ENCODE results near the gene PGAP6. TPM values are rescaled to one million over a fixed set of nuclear protein-coding genes. Genes with fewer than 3 reads are reported as not detected.
A peak's percentile ranks its signal among the peaks of the same experiment; 100 is the strongest.
"Not testable (repeated sequence)": the region's sequence is repeated elsewhere in the genome, so short reads cannot be mapped to it uniquely, and the experiment has no call there.

Gene PGAP6
- total RNA-seq, 3 donors from 2014 or later = 33.4 to 39.1 (median 34.0) TPM

DNA sequence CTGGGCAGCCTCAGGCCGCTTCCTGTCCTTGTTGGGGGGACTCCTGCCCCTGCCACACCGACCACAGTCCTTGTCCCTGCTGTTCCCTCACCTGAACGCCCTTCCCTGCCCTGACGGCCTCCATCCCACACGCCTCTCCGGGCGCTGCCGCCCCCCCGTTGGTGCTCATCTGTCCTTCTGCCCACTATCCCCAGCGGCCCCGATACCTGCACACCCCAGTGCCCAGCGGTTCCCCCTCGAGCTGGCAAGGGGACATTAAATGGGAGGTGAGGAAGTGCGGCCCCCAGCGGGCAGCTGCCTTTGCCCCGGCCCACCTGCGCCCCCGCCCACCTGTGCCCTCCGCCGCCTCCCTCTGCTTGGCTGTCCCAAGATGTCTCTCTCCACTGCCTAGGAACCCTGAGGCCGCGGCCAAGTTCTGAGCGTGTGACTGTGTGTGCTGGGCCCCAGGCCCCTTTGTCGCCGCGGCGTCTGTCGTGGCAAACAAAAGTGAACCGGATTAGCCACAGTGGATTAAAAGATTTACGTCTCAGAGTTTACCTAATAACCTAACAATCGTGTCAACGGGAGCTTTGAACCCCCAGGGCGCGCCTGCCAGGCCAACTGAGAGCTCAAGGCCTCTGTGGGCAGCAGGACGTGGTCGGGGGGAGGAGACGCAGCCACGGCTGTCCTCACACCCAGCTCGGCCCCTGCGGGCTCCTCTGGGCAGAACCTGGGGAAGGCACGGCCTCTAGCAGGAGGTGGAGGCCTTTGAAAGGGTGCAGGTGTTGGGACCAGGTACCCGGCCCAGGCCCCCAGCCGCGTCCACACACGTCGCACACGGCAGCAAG is 21.7 kb downstream of the PGAP6 start:
- Mint-ChIP-seq H3K27me3 (ENCODE audit: low read depth) (peaks cover 8% of the 10 kb centered on the region), H3K4me1 (ENCODE audit: low read depth) (peaks cover 13% of the 10 kb centered on the region), H3K4me3 (no peak overlapping the region), H3K36me3 (ENCODE audit: insufficient read depth) (no peaks in the 10 kb centered on the region), H3K9me3 (no peaks in the 10 kb centered on the region)
- no peak for ATAC-seq
- DNase-seq = no peak

- H3K27me3 Mint-ChIP-seq (ENCODE audit: low read depth) = peaks cover 7% of the 10 kb centered on the region
- H3K36me3 Mint-ChIP-seq (ENCODE audit: insufficient read depth) = no peaks in the 10 kb centered on the region
- H3K4me1 Mint-ChIP-seq (ENCODE audit: low read depth) = peaks cover 21% of the 10 kb centered on the region
- DNase-seq (no peak), ATAC-seq (no peak)
- H3K4me3 Mint-ChIP-seq = no peak overlapping the region
- H3K9me3 Mint-ChIP-seq = no peaks in the 10 kb centered on the region
Measured at GRCh38 chr16:359067-359763, 22.6 kb downstream of the PGAP6 start.

- DNase-seq (no peak), ATAC-seq (no peak)
- H3K9me3 Mint-ChIP-seq = no peaks in the 10 kb centered on the region
- peaks cover 26% of the 10 kb centered on the region for H3K4me1 Mint-ChIP-seq (ENCODE audit: low read depth)
- H3K36me3 Mint-ChIP-seq (ENCODE audit: insufficient read depth) = no peaks in the 10 kb centered on the region
- H3K27me3 Mint-ChIP-seq (ENCODE audit: low read depth) = no peaks in the 10 kb centered on the region
- no peak overlapping the region for H3K4me3 Mint-ChIP-seq
Measured at GRCh38 chr16:356741-357140, 25.0 kb downstream of the PGAP6 start.

GRCh38 chr16:354971-355461 is 26.8 kb downstream of the PGAP6 start:
- ATAC-seq (no peak), DNase-seq (no peak)
- Mint-ChIP-seq H3K4me3 (peak overlapping the region; percentile 69), H3K27me3 (ENCODE audit: low read depth) (no peaks in the 10 kb centered on the region), H3K36me3 (ENCODE audit: insufficient read depth) (peaks cover 4% of the 10 kb centered on the region), H3K4me1 (ENCODE audit: low read depth) (peaks cover 38% of the 10 kb centered on the region), H3K9me3 (no peaks in the 10 kb centered on the region)

DNA sequence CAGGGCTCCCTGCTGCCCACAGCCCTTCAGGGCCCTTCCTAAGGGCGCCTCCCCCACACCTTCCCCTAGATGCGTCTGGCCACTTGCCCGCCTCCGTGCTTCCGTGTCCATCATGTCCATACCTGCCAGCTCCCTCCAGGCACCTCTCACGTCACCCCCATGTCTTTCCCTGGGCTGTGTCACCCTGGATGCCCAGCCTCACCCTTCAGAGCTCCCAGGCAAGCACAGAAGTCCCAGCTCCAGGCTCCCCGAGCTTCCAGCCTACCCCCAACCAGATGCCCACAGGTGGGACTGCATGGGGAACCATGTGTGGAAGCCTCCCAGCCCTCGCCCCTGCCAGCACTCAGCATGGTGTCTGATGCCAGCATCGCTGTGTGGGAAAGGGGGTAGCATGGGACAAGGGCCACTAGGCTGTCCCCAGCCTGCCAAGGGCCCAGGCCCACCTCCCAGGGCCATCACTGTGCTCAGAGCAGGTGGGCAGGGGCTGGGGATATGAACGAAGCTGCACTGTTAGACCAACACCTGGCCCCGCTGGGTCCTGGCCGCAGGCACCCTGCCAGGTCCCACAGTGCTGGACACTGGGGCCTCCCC is 27.4 kb downstream of the PGAP6 start:
- H3K36me3 Mint-ChIP-seq (ENCODE audit: insufficient read depth) = peaks cover 7% of the 10 kb centered on the region
- ATAC-seq = no peak
- H3K4me3 Mint-ChIP-seq = peak overlapping the region; percentile 70
- H3K27me3 Mint-ChIP-seq (ENCODE audit: low read depth) = no peaks in the 10 kb centered on the region
- no peak for DNase-seq
- H3K4me1 Mint-ChIP-seq (ENCODE audit: low read depth) = peaks cover 44% of the 10 kb centered on the region
- H3K9me3 Mint-ChIP-seq = no peaks in the 10 kb centered on the region

DNA sequence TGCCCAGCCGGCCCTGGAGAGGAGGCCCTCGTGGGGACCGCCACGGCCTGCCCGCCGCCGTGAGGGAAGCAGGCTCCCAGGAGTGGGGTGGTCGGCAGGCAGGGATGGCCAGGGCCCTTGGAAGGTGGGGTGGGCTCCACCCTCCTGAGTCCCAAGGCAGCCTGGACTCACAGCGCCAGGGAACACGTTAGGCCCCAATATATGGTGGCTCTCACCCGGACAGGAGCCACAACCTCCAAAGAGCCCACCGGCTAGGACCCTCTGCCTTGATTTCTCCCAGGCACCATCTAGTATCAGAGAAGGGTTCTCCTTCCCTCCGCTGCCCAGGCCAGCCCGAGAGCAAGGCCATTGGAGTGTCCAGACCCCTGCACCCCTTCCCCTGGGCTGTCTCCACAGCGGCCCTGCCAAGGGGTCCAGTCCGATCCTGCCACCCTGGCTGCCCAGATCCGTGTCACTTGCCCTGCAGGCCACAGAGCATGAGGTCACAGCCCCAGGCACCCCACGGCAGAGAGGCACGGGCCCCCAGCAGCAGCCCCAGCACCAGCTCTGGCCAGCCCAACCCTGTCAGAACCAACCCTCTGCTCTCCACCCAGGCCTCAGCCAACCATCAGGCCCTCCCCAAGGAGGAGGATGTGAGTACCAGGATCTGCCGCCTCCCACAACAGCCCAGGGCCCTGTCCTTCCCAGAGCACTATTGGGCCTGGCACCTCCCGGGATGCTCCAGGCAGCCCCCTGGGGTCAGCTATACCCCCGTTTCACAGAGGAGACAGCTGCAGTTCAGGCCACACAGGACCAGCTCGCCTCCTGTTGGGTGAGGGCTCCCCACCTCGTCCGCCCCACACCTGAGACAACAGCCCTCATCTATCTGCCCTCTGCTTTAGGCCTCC is 28.1 kb downstream of the PGAP6 start:
- Mint-ChIP-seq H3K9me3 (no peaks in the 10 kb centered on the region), H3K4me3 (peak overlapping the region; percentile 70), H3K4me1 (ENCODE audit: low read depth) (peaks cover 48% of the 10 kb centered on the region), H3K36me3 (ENCODE audit: insufficient read depth) (peaks cover 7% of the 10 kb centered on the region), H3K27me3 (ENCODE audit: low read depth) (no peaks in the 10 kb centered on the region)
- no peak for ATAC-seq
- DNase-seq = no peak

DNA sequence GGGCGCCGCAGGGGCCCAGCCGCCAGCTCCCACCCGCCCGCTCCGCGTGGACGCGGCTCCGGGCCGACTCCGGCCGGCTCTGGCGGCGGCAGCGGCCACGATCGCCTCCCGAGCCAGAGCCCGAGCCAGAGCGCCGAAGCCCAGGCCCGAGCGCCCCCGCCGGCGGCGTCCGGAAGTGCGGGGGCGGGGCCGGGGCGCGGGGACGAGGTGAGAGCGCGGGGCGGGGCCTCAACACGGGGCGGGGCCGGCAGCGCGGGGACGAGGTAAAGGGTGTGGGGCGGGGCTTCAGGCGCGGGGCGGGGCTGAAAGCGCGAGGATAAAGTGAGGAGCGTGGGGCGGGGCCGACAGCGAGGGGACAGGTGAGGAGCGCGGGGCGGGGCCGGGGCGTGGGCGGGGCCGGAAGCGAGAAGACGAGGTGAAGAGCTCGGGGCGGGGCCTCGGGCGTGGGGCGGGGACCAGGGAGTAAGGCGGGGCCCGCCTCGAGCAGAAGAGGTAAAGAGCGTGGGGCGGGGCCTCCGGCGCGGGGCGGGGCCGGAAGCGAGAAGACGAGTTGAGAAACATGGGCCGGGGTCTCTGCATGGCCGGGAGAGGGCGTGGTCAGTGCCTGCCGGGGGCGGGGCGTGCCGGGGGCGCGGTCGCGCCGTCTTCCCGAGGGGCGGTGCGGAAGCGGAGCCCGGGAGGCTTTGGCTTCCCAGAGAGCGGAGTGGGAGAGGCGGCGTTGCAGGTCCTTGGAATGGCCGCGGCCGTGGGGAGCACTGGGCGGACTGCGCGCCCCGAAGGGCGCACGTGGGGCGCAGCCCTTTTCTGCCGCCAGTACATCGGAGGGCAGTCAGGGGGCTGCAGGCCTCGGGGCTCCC is 29.0 kb downstream of the PGAP6 start, which contains the start of gene AXIN1:
TSS of gene AXIN1 (minus strand) at position 177 of the 857 bp plus-strand sequence. CDS start 5,698 bp downstream, outside the sequence.
- Mint-ChIP-seq H3K36me3 (ENCODE audit: insufficient read depth) (peaks cover 7% of the 10 kb centered on the region), H3K9me3 (no peaks in the 10 kb centered on the region), H3K4me3 (peak within 1 kb of the TSS; percentile 87), H3K4me1 (ENCODE audit: low read depth) (peaks cover 57% of the 10 kb centered on the region), H3K27me3 (ENCODE audit: low read depth) (no peaks in the 10 kb centered on the region)
- ATAC-seq (peak; percentile 80 to 84), DNase-seq (peak; percentile 100)

DNA sequence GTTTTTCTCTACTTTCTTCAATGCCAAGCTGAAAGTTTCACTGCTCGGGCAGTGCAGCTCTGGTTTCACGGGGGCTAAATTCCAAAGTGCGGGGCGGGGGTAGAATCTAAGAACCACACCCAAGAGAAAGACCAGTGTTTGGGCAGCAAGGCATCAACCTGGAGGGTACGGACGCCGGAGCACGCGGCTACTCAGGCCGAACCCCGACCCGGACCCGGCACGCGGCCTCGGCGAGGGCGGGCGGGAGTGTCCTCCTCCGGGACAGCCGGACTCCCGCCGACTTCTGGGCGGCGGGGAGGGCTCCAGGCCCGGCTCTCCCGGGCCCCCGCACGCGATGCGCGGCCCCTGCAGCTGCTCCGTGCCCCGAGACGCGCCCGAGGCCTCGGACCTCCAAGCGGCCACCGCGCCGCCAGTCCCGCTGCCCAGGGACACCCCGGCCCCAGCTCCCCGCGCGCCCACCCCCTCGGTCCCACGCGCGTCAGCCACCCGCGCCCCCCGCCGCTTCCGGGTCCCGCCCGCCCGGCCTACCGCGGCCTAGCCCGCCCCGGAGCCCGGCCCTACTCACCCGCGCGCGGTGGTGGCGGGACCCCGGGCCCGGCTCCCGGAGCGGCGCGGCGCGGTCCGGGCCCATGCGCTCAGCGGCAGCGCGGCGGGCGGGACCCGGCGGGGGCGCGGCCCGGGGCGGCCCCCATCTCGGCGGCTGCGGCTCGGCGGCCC is 29.8 kb downstream of the PGAP6 start:
- H3K4me1 Mint-ChIP-seq (ENCODE audit: low read depth) = peaks cover 65% of the 10 kb centered on the region

DNA sequence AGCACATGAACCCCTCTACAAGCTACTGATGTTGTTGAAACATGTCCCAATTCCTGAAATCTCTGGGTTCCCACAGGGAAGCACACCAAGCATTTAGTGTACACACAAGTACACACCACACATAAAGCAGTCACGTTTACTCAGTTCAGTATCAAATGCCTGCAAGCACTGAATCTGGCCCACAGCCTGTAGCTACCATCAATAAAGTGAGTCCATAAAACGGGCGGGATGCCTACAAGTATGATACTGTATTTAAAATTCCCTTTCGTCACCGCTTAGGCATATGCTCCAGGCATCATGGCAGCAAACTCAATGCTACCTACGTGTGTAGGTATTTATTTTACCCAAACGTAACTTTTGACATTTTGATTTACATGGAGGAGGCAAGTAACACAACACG is 31.6 kb downstream of the PGAP6 start:
- Mint-ChIP-seq H3K4me1 (ENCODE audit: low read depth) (peaks cover 71% of the 10 kb centered on the region), H3K9me3 (no peaks in the 10 kb centered on the region), H3K36me3 (ENCODE audit: insufficient read depth) (peaks cover 16% of the 10 kb centered on the region), H3K4me3 (peak overlapping the region; percentile 53), H3K27me3 (ENCODE audit: low read depth) (no peaks in the 10 kb centered on the region)
- ATAC-seq (no peak), DNase-seq (no peak)

More for the DNA sequence above, 29.8 kb downstream of the PGAP6 start:
- H3K27me3 Mint-ChIP-seq (ENCODE audit: low read depth) = no peaks in the 10 kb centered on the region
- peak overlapping the region; percentile 87 for H3K4me3 Mint-ChIP-seq
- peak; percentile 42 to 55 for ATAC-seq
- DNase-seq = peak; percentile 32
- H3K36me3 Mint-ChIP-seq (ENCODE audit: insufficient read depth) = peaks cover 14% of the 10 kb centered on the region
- H3K9me3 Mint-ChIP-seq = no peaks in the 10 kb centered on the region

DNA sequence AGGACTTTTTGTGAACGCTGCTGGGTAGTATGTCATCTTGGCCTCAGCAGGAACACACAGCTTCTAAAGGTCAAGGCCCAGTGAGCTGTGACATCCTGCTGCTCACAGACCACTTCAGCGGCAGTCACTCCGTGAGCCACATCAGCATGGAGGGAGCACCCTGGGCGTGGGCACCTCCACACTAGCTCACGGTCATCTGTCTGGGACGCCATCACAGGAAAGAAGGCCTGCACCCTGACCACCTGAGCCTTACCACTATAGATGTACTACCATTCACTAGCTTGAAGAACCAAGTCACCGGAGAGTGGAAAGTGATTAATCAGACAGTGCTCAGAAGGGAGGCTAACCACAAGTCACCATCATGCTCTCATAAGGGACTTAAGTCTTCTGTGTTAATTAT is 32.6 kb downstream of the PGAP6 start:
- Mint-ChIP-seq H3K9me3 (no peaks in the 10 kb centered on the region), H3K27me3 (ENCODE audit: low read depth) (no peaks in the 10 kb centered on the region), H3K4me1 (ENCODE audit: low read depth) (peaks cover 68% of the 10 kb centered on the region), H3K36me3 (ENCODE audit: insufficient read depth) (peaks cover 18% of the 10 kb centered on the region), H3K4me3 (no peak overlapping the region)
- ATAC-seq (no peak), DNase-seq (no peak)

DNA sequence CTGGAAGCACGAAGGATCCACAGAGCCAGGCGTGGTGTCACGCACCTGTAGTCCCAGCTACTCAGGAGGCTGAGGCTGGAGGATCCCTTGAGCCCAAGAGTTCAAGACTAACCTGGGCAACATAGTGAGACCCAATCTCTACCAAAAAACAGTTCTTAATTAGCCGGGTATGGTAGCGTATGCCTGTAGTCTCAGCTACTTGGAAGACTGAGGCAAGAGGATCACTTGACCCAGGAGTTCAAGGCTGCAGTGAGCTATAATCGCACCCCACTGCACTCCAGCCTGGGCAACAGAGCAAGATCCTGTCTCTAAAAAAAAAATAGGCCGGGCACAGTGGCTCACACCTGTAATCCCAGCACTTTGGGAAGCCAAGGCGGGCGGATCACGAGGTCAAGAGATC is 33.3 kb downstream of the PGAP6 start:
- H3K27me3 Mint-ChIP-seq (ENCODE audit: low read depth); DNase-seq; H3K9me3 Mint-ChIP-seq; H3K4me3 Mint-ChIP-seq; ATAC-seq: not testable (repeated sequence)
- H3K4me1 Mint-ChIP-seq (ENCODE audit: low read depth) = peaks cover 61% of the 10 kb centered on the region
- H3K36me3 Mint-ChIP-seq (ENCODE audit: insufficient read depth) = peaks cover 18% of the 10 kb centered on the region

GRCh38 chr16:347203-347602 is 34.6 kb downstream of the PGAP6 start:
- H3K4me1 Mint-ChIP-seq (ENCODE audit: low read depth) = peaks cover 72% of the 10 kb centered on the region
- DNase-seq (no peak), ATAC-seq (no peak)
- H3K36me3 Mint-ChIP-seq (ENCODE audit: insufficient read depth) = peaks cover 22% of the 10 kb centered on the region
- H3K4me3 Mint-ChIP-seq = no peak overlapping the region
- no peaks in the 10 kb centered on the region for H3K9me3 Mint-ChIP-seq
- H3K27me3 Mint-ChIP-seq (ENCODE audit: low read depth) = no peaks in the 10 kb centered on the region
